ENCODE data around the gene PRSS27.

DNA sequence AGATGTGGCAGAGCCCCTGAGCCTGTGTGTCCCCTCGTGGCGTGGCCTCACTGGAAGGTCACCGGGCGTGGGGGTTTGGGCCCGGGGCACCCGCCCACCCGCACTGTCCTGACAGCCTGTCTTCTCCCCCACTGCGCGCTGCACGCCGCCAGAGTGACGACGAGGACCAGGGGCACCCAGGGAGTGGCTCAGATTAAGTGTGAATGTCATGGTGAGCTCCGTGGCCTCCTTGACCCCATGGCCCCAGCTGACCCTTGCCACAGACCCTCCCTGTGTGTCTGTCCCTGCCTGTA is 15.1 kb downstream of the PRSS27 start:
- TF ChIP-seq CTCF (IDR thresholded peaks at IDR 0.05) (no peak), POLR2A (IDR thresholded peaks at IDR 0.05) (no peak)
